SK-N-SH (cell line): ENCODE measurements around the gene NANOGP8. TPM values are rescaled to one million over a fixed set of nuclear protein-coding genes. Genes with fewer than 3 reads are reported as not detected.
A peak's percentile ranks its signal among the peaks of the same experiment; 100 is the strongest.
"Not testable (repeated sequence)": the region's sequence is repeated elsewhere in the genome, so short reads cannot be mapped to it uniquely, and the experiment has no call there.

Experiments
- CTCF ChIA-PET: fragments of 300-600, 350-600 bp; formaldehyde crosslinking; extraction: SDS; loops from one replicate; lab custom pipeline; 2021; lab: Yijun Ruan, JAX
- POLR2A ChIA-PET: fragments of 350-600 bp; sonication (Branson Sonifier 250); formaldehyde crosslinking; extraction: SDS; loops from one replicate; lab custom pipeline; 2020; ENCODE audit warnings: antibody characterized with exemption, inconsistent platforms; lab: Yijun Ruan, JAX
- DNase-seq: peaks from one replicate; pipeline ENCODE4 v3.0.0; 2012
- H2AFZ ChIP-seq: fragments of 200-600 bp; sonication (generic); 2 replicates; pipeline ENCODE4 v1.8.1; 2016; ENCODE audit warnings: antibody characterized with exemption, mild to moderate bottlenecking, low read depth
- H3F3A ChIP-seq: fragments of 200-600 bp; sonication (generic); replicated peaks from 2 replicates; pipeline ENCODE3; 2016; ENCODE audit warnings: antibody characterized with exemption, mild to moderate bottlenecking; ENCODE audit not compliant: insufficient read depth
- H3K27ac ChIP-seq, 2 experiments: fragments of 200-500 bp in 1 of 2; fragments of 200-600 bp in 1 of 2; sonication (Bioruptor generic) in 1 of 2; sonication (generic), shearing (Covaris generic) in 1 of 2; 2 replicates each; pipeline versions ENCODE4 v1.5.1 to v1.6.1; 2014 to 2016; ENCODE audit warnings: low read depth in 2 of 2, inconsistent platforms in 1 of 2, low read length in 1 of 2, mild to moderate bottlenecking in 1 of 2, mixed read lengths in 1 of 2
- H3K27me3 ChIP-seq: fragments of 200-600 bp; sonication (generic), shearing (Covaris generic); 2 replicates; pipeline ENCODE4 v1.6.1; 2016; ENCODE audit warnings: mixed run types; ENCODE audit not compliant: insufficient read depth
- H3K36me3 ChIP-seq, 2 experiments: fragments of 200-500 bp in 1 of 2; fragments of 200-600 bp in 1 of 2; sonication (Bioruptor generic) in 1 of 2; sonication (generic) in 1 of 2; replicated peaks in 1 of 2; 2 replicates each; pipeline versions ENCODE3 to v1.5.1; 2014 to 2016; ENCODE audit warnings: low read length in 1 of 2, mild to moderate bottlenecking in 1 of 2; ENCODE audit not compliant: insufficient read depth in 2 of 2, control insufficient read depth in 1 of 2
- H3K4me1 ChIP-seq, 2 experiments: fragments of 200-500 bp in 1 of 2; fragments of 200-600 bp in 1 of 2; sonication (Bioruptor generic) in 1 of 2; sonication (generic), shearing (Covaris generic) in 1 of 2; 2 replicates each; pipeline versions ENCODE4 v1.5.1 to v1.6.1; 2014 to 2016; ENCODE audit warnings: low read depth in 1 of 2, low read length in 1 of 2, mixed run types in 1 of 2; ENCODE audit not compliant: insufficient read depth in 2 of 2, control insufficient read depth in 1 of 2
- H3K4me2 ChIP-seq: fragments of 200-600 bp; sonication (generic), shearing (Covaris generic); 2 replicates; pipeline ENCODE4 v1.6.1; 2017; ENCODE audit warnings: mixed run types
- H3K4me3 ChIP-seq, 2 experiments: fragments of 200-500 bp in 1 of 2; fragments of 200-600 bp in 1 of 2; sonication (Bioruptor generic) in 1 of 2; sonication (generic), shearing (Covaris generic) in 1 of 2; 2 replicates each; pipeline versions ENCODE4 v1.5.1 to v1.8.1; 2014 to 2016; ENCODE audit warnings: low read depth in 2 of 2, inconsistent platforms in 1 of 2, low read length in 1 of 2, mild to moderate bottlenecking in 1 of 2, mixed read lengths in 1 of 2, moderate library complexity in 1 of 2
- H3K79me2 ChIP-seq: fragments of 200-600 bp; sonication (generic); 2 replicates; pipeline ENCODE4 v1.8.1; 2017; ENCODE audit warnings: mild to moderate bottlenecking; ENCODE audit not compliant: insufficient read depth
- H3K9ac ChIP-seq: fragments of 200-600 bp; sonication (generic); 2 replicates; pipeline ENCODE4 v1.6.1; 2017; ENCODE audit warnings: mixed run types
- H3K9me2 ChIP-seq: fragments of 200-600 bp; sonication (generic); 2 replicates; pipeline ENCODE4 v1.6.1; 2017; ENCODE audit warnings: mixed run types
- H3K9me3 ChIP-seq: fragments of 200-600 bp; sonication (generic); 2 replicates; pipeline ENCODE4 v1.6.1; 2017; ENCODE audit warnings: mixed run types, mild to moderate bottlenecking, moderate library complexity
- H4K20me1 ChIP-seq: fragments of 200-600 bp; sonication (generic); 2 replicates; pipeline ENCODE4 v1.6.1; 2017; ENCODE audit warnings: mild to moderate bottlenecking, mixed run types; ENCODE audit not compliant: insufficient read depth
- ELF1 ChIP-seq: IDR thresholded peaks from 2 replicates; pipeline ENCODE4 v1.4.0; 2012
- EZH2phosphoT487 ChIP-seq: fragments of 200-600 bp; sonication (generic); IDR thresholded peaks from 2 replicates; pipeline ENCODE4 v1.6.1; 2017; ENCODE audit warnings: low read depth, mixed run types, mild to moderate bottlenecking, antibody characterized with exemption, moderate library complexity, borderline replicate concordance
- RCOR1 ChIP-seq: fragments of 150-350 bp; IDR thresholded peaks from 2 replicates; pipeline ENCODE4 v1.6.1; 2017; ENCODE audit warnings: antibody characterized with exemption, low read length
- RFX5 ChIP-seq: IDR thresholded peaks from 2 replicates; pipeline ENCODE4 v1.6.1; 2012; ENCODE audit warnings: mild to moderate bottlenecking, improper control_type of control experiment, low read length
- TAF1 ChIP-seq: IDR thresholded peaks from 2 replicates; pipeline ENCODE4 v1.6.1; 2012; ENCODE audit warnings: low read depth, mild to moderate bottlenecking, low read length, moderate library complexity, borderline replicate concordance
- TCF12 ChIP-seq: IDR thresholded peaks from 2 replicates; pipeline ENCODE4 v1.4.0; 2012
- WGBS: methylation state at CpG from one replicate; pipeline ENCODE4 v1.1.6; 2017; ENCODE audit warnings: low lambda C conversion rate; 5-methylcytosine and 5-hydroxymethylcytosine counted together
- polyA plus RNA-seq, 3 experiments: library from polyadenylated mRNA; depleted of rRNA; stranded (reverse); fragments of >200 nt; gene quantifications; 2 replicates each; pipeline ENCODE4 v1.2.3, GENCODE V29; 2012
- TF ChIP-seq, protein P1 (sequence below): IDR thresholded peaks from 2 replicates; pipeline ENCODE4; 2012

The NANOGP8 gene, protein sequence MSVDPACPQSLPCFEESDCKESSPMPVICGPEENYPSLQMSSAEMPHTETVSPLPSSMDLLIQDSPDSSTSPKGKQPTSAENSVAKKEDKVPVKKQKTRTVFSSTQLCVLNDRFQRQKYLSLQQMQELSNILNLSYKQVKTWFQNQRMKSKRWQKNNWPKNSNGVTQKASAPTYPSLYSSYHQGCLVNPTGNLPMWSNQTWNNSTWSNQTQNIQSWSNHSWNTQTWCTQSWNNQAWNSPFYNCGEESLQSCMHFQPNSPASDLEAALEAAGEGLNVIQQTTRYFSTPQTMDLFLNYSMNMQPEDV
- polyA plus RNA-seq (2012; rRNA removed), result not detected in 2 replicates
- polyA plus RNA-seq (2012; cell fraction: cytosol; rRNA removed), result 0.06 TPM in 1 of 2 replicates, not detected in the other
- 0.49 and 0.55 TPM in 2 replicates for polyA plus RNA-seq (2012; cell fraction: nucleus; rRNA removed)

DNA sequence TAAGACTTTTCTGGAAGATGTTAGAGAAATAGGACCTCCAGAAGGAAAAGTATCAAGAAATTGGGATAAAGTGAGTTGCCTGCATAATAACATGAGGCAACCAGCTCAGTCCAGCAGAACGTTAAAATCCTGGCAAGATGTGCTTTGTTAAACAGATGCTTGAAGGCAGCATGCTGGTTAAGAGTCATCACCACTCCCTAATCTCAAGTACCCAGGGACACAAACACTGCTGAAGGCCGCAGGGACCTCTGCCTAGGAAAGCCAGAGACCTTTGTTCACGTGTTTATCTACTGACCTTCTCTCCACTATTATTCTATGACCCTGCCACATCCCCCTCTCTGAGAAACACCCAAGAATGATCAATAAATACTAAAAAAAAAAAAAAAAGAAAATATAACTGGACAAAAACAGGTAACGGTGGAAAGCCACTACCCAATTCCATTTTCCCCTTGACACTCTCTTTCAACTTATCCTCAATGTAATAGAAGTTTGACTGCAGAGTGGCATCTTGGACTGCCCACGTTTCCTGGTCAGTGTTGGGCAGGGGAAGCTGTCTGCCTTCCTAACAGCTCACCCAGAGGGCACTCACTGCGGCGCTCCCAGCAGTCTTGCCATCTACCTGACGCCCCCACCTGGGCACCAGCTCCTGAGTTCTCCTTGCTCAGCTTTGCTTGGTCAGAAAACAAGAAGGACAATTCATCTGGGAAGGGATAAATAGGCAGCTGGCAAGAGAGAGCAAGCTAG is at the start of gene NANOGP8:
Gene NANOGP8 (minus strand): TSS at position 120 of the 744 bp plus-strand sequence. CDS start 185 bp downstream, outside the sequence.
- POLR2A ChIA-PET, result not testable (repeated sequence)
- WGBS, result 50% methylated on average over 7 of the region's 8 CpGs
- CTCF ChIA-PET, result interaction anchor here (0.5 to 1.2 kb wide), 2 partner anchors 203 to 359 kb away, joined by 3 read pairs; no protein-coding TSS in a partner anchor

DNA sequence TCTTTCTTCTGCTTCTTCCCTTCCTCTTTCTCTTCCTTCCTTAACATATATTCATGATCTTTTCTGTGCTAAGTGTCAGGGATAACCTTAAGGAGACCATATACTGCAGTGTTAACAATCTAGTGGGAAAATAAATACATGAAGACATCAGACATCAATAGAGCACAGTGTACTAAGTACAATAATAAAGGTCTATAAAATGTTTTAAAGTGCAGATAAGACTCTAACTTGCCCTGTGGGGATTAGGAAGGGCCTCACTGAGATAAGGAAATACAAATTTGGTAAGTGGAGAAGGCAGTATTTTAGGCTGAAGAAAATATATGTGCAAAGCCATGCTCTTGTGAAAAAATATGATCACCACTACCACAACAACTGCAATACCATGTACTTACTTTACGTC is 49.2 kb upstream of the NANOGP8 start:
- Histone ChIP-seq H3K79me2 (no peaks in the 10 kb centered on the region), H3K4me3 (no peak overlapping the region), H3K27me3 (no peaks in the 10 kb centered on the region), H3K4me1 (no peaks in the 10 kb centered on the region), H2AFZ (no peak overlapping the region), H3K4me2 (no peak overlapping the region), H3K9ac (no peak overlapping the region), H3K9me2 (no peaks in the 10 kb centered on the region), H3F3A (no peaks in the 10 kb centered on the region), H3K27ac (no peak overlapping the region), H3K36me3 (no peaks in the 10 kb centered on the region), H4K20me1 (no peaks in the 10 kb centered on the region), H3K9me3 (no peaks in the 10 kb centered on the region)
- POLR2A ChIA-PET, result no interaction called here
- no peak for DNase-seq
- 80% methylated on average over 1 of the region's 1 CpG for WGBS
- CTCF ChIA-PET, result no interaction called here
- TF ChIP-seq ELF1, result no peak
- no peak for TF ChIP-seq TAF1
- no peak for TF ChIP-seq RCOR1
- no peak for TF ChIP-seq EZH2phosphoT487
- TF ChIP-seq, protein P1, sequence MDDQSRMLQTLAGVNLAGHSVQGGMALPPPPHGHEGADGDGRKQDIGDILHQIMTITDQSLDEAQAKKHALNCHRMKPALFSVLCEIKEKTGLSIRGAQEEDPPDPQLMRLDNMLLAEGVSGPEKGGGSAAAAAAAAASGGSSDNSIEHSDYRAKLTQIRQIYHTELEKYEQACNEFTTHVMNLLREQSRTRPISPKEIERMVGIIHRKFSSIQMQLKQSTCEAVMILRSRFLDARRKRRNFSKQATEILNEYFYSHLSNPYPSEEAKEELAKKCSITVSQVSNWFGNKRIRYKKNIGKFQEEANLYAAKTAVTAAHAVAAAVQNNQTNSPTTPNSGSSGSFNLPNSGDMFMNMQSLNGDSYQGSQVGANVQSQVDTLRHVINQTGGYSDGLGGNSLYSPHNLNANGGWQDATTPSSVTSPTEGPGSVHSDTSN, result no peak

More for the DNA sequence above, at the start of gene NANOGP8:
- H3K36me3 ChIP-seq, H3K4me1 ChIP-seq, H3K9ac ChIP-seq, H3K79me2 ChIP-seq, H3K4me3 ChIP-seq, DNase-seq, H3K9me2 ChIP-seq, H2AFZ ChIP-seq, H3K9me3 ChIP-seq, H3K4me2 ChIP-seq, H3F3A ChIP-seq, H4K20me1 ChIP-seq, H3K27ac ChIP-seq, H3K27me3 ChIP-seq: not testable (repeated sequence)

DNA sequence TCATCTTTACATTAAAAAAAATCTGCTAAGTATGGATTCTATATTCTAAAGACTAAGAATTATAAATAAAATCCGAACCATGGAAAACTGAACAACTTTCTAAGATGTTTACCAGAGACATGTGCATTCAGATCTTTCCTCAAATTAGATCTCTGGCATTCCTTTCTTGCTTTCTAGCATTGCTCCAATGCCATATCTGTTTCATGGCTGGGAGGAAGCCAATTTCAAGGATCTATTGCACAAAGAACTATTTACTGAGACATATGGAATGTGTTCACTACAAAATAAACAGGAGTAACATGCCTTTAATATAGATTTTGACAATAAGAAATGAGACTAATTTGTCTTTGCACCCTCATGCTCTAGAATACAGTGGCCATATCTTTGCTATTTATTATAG is 45.1 kb upstream of the NANOGP8 start:
- WGBS, result 67% methylated on average over 1 of the region's 1 CpG
- Histone ChIP-seq H3K4me1 (no peaks in the 10 kb centered on the region; a peak in 1 of 4 replicates), H3K27me3 (no peaks in the 10 kb centered on the region), H3K9me3 (no peaks in the 10 kb centered on the region), H2AFZ (no peak overlapping the region), H3K4me3 (no peak overlapping the region), H3K9ac (no peak overlapping the region), H3K27ac (no peak overlapping the region; a peak in 1 of 4 replicates), H3K36me3 (no peaks in the 10 kb centered on the region), H3K9me2 (no peaks in the 10 kb centered on the region), H3F3A (no peaks in the 10 kb centered on the region), H4K20me1 (no peaks in the 10 kb centered on the region), H3K4me2 (no peak overlapping the region), H3K79me2 (no peaks in the 10 kb centered on the region)
- ChIA-PET POLR2A (no interaction called here), CTCF (no interaction called here)
- no peak for TF ChIP-seq RFX5
- peak; percentile 16; the same call in 1 of the 2 replicates for TF ChIP-seq TCF12
- no peak for DNase-seq
